Muscle of back (tissue), 11 donors: ENCODE measurements around the gene MEMO1. TPM values are rescaled to one million over a fixed set of nuclear protein-coding genes. Genes with fewer than 3 reads are reported as not detected.
"Not testable (repeated sequence)": the region's sequence is repeated elsewhere in the genome, so short reads cannot be mapped to it uniquely, and the experiment has no call there.

ENCODE experiments used
- DNase-seq, 3 donors: peaks; one replicate each; pipeline versions ENCODE4 v3.0.0 to v3.0.0-alpha.2; 2013
- polyA plus RNA-seq, 10 donors: library from polyadenylated mRNA; unstranded; fragments of 120-200 nt; gene quantifications; one replicate each; pipeline ENCODE4 v1.2.1, GENCODE V29; 2013; ENCODE audit not compliant: insufficient read length in 10 of 10

MEMO1 gene
- polyA plus RNA-seq, 10 donors: 31.4 to 48.3 (median 35.5) TPM

- no peak for DNase-seq
Measured at GRCh38 chr2:31962757-31963361, 47.9 kb downstream of the MEMO1 start.

GRCh38 chr2:31958140-31958717 lies 52.6 kb downstream of the MEMO1 start:
- DNase-seq: no peak

- no peak for DNase-seq
Measured at GRCh38 chr2:31957354-31958139, 53.3 kb downstream of the MEMO1 start.

- not testable (repeated sequence) for DNase-seq
Measured at GRCh38 chr2:31956934-31957333, 53.9 kb downstream of the MEMO1 start.

GRCh38 chr2:31956312-31956711 lies 54.5 kb downstream of the MEMO1 start:
- no peak for DNase-seq

GRCh38 chr2:31953095-31953494 lies 57.7 kb downstream of the MEMO1 start:
- DNase-seq: not testable (repeated sequence)

- no peak for DNase-seq
Measured at GRCh38 chr2:31950946-31951562, 59.8 kb downstream of the MEMO1 start.

- DNase-seq: no peak
Measured at GRCh38 chr2:31947871-31948270, 62.9 kb downstream of the MEMO1 start.

- no peak for DNase-seq
Measured at GRCh38 chr2:31946838-31947237, 64.0 kb downstream of the MEMO1 start.

GRCh38 chr2:31945572-31945935 lies 65.3 kb downstream of the MEMO1 start:
- DNase-seq: no peak

- no peak for DNase-seq
Measured at GRCh38 chr2:31944828-31945571, 65.8 kb downstream of the MEMO1 start.

GRCh38 chr2:31943636-31944225 lies 67.1 kb downstream of the MEMO1 start:
- DNase-seq: no peak

- no peak for DNase-seq
Measured at GRCh38 chr2:31940920-31941319, 69.9 kb downstream of the MEMO1 start.

GRCh38 chr2:31937741-31938140 lies 73.1 kb downstream of the MEMO1 start:
- DNase-seq: no peak

GRCh38 chr2:31935370-31935769 lies 75.4 kb downstream of the MEMO1 start:
- no peak for DNase-seq

GRCh38 chr2:31933066-31933465 lies 77.7 kb downstream of the MEMO1 start:
- DNase-seq: no peak

- DNase-seq: no peak
Measured at GRCh38 chr2:31932589-31932988, 78.2 kb downstream of the MEMO1 start.

- DNase-seq: no peak
Measured at GRCh38 chr2:31931916-31932315, 78.9 kb downstream of the MEMO1 start.

GRCh38 chr2:31925517-31925916 lies 85.3 kb downstream of the MEMO1 start:
- DNase-seq: no peak

- DNase-seq: no peak
Measured at GRCh38 chr2:31923662-31924061, 87.1 kb downstream of the MEMO1 start.

- no peak for DNase-seq
Measured at GRCh38 chr2:31922542-31923408, 88.0 kb downstream of the MEMO1 start.
